ENCODE data around the gene HSPB2.

GRCh38 chr11:111870522-111870885 is 42.0 kb upstream of the HSPB2 start:
- TF ChIP-seq, protein P1, sequence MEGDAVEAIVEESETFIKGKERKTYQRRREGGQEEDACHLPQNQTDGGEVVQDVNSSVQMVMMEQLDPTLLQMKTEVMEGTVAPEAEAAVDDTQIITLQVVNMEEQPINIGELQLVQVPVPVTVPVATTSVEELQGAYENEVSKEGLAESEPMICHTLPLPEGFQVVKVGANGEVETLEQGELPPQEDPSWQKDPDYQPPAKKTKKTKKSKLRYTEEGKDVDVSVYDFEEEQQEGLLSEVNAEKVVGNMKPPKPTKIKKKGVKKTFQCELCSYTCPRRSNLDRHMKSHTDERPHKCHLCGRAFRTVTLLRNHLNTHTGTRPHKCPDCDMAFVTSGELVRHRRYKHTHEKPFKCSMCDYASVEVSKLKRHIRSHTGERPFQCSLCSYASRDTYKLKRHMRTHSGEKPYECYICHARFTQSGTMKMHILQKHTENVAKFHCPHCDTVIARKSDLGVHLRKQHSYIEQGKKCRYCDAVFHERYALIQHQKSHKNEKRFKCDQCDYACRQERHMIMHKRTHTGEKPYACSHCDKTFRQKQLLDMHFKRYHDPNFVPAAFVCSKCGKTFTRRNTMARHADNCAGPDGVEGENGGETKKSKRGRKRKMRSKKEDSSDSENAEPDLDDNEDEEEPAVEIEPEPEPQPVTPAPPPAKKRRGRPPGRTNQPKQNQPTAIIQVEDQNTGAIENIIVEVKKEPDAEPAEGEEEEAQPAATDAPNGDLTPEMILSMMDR (conservative IDR thresholded peaks at IDR 0.05): no peak
- TF ChIP-seq EZH2 (IDR thresholded peaks at IDR 0.05; ENCODE audit: low read depth): no peak

Data from PC-9 (cell line).